Panc1 (cell line): ENCODE results near the gene IFIT5. TPM values are rescaled to one million over a fixed set of nuclear protein-coding genes. Genes with fewer than 3 reads are reported as not detected.

Source experiments
- ATAC-seq: fragments of 200-7000 bp; cut with Tn5 transposase; 2 replicates; pipeline ENCODE4 v1.9.1; 2020; ENCODE audit warnings: mild to moderate bottlenecking, moderate library complexity
- BruUV-seq: library from RNA; stranded (reverse); fragments of 400-500 nt; replicated peaks from 2 replicates; lab custom pipeline; 2021; lab: Mats Ljungman, UMichigan
- CTCF ChIA-PET: fragments of 300-600 bp; sonication (Branson Sonifier 250); formaldehyde crosslinking; loops from one replicate; lab custom pipeline; 2022; ENCODE audit warnings: antibody characterized with exemption; lab: Charles Lee
- POLR2A ChIA-PET: fragments of 300-600 bp; sonication (Branson Sonifier 250); formaldehyde crosslinking; loops from one replicate; lab custom pipeline; 2022; ENCODE audit warnings: antibody characterized with exemption; lab: Charles Lee
- DNase-seq: peaks from one replicate; pipeline ENCODE4 v3.0.0-alpha.2; 2010; ENCODE audit warnings: low read depth, low spot score
- H3K27ac ChIP-seq: 2 replicates; pipeline ENCODE4 v1.5.1; 2011; ENCODE audit warnings: mild to moderate bottlenecking, low read length, inconsistent platforms
- H3K27me3 ChIP-seq: fragments of 200-500 bp; sonication (Bioruptor generic); 2 replicates; pipeline ENCODE4 v1.6.0; 2014; ENCODE audit warnings: low read length, inconsistent platforms; ENCODE audit not compliant: control insufficient read depth, insufficient read depth
- H3K36me3 ChIP-seq: fragments of 200-500 bp; sonication (Bioruptor generic); 2 replicates; pipeline ENCODE4 v1.5.1; 2014; ENCODE audit warnings: inconsistent platforms, mild to moderate bottlenecking, low read length, moderate library complexity; ENCODE audit not compliant: control insufficient read depth, insufficient read depth
- H3K4me1 ChIP-seq: 2 replicates; pipeline ENCODE4 v1.5.1; 2011; ENCODE audit warnings: inconsistent platforms, mild to moderate bottlenecking, low read length, moderate library complexity; ENCODE audit not compliant: control insufficient read depth, insufficient read depth
- H3K4me3 ChIP-seq, 2 experiments: 2 replicates each; pipeline ENCODE4 v1.5.1; 2011 to 2012; ENCODE audit warnings: low read depth in 2 of 2, low read length in 2 of 2, mild to moderate bottlenecking in 2 of 2, inconsistent platforms in 1 of 2, moderate library complexity in 1 of 2
- H3K9me3 ChIP-seq: fragments of 200-500 bp; sonication (Bioruptor generic); 2 replicates; pipeline ENCODE4 v1.5.1; 2014; ENCODE audit warnings: low read depth, mild to moderate bottlenecking, inconsistent platforms, low read length, moderate library complexity; ENCODE audit not compliant: control insufficient read depth, insufficient read depth
- CTCF ChIP-seq: fragments of 450-650 bp; IDR thresholded peaks from 2 replicates; pipeline ENCODE4 v1.5.1; 2017; ENCODE audit warnings: mild to moderate bottlenecking
- POLR2AphosphoS5 ChIP-seq: IDR thresholded peaks from 2 replicates; pipeline ENCODE4 v1.6.1; 2012; ENCODE audit warnings: mild to moderate bottlenecking, low read depth, low read length, moderate library complexity
- REST ChIP-seq, 2 experiments: IDR thresholded peaks; 2 replicates each; pipeline ENCODE4 v1.6.1; 2011 to 2012; ENCODE audit warnings: low read depth in 2 of 2, control low read depth in 1 of 2, low read length in 1 of 2, mild to moderate bottlenecking in 1 of 2, moderate library complexity in 1 of 2; ENCODE audit not compliant: insufficient read depth in 1 of 2
- SIN3A ChIP-seq: IDR thresholded peaks from 2 replicates; pipeline ENCODE4 v1.6.1; 2012; ENCODE audit warnings: low read depth, mild to moderate bottlenecking, low read length, moderate library complexity, borderline replicate concordance; ENCODE audit not compliant: insufficient read depth
- TCF7L2 ChIP-seq: IDR thresholded peaks from 2 replicates; pipeline ENCODE4 v1.6.1; 2011; ENCODE audit warnings: mild to moderate bottlenecking, low read depth, low read length, inconsistent platforms
- in situ Hi-C: cut with HindIII; loops from 2 replicates; pipeline ENCODE4 v1.10.0; 2016; ENCODE audit warnings: low sequenced_read_pairs, low pct_unique_long_range_greater_than_20kb
- intact Hi-C: fragments of 100-400 bp; cut with micrococcal nuclease; formaldehyde crosslinking; loops from one replicate; pipeline ENCODE4 v1.10.0; 2022; ENCODE audit not compliant: unreplicated experiment
- total RNA-seq: library from RNA; stranded (reverse); gene quantifications from one replicate; pipeline ENCODE4 v1.2.1, GENCODE V29; 2021; ENCODE audit not compliant: unreplicated experiment

Gene IFIT5
- total RNA-seq, 1 experiment from 2014 or later: 11.1 TPM

- Histone ChIP-seq H3K4me3 (peak overlapping the region; percentile 49 to 91), H3K4me1 (peaks cover 27% of the 10 kb centered on the region), H3K27me3 (no peaks in the 10 kb centered on the region), H3K9me3 (no peaks in the 10 kb centered on the region), H3K27ac (peak overlapping the region; percentile 82), H3K36me3 (no peaks in the 10 kb centered on the region)
- ATAC-seq (no peak), DNase-seq (no peak)
- in situ Hi-C loops (no loop called here), intact Hi-C loops (no loop called here)
- POLR2A ChIA-PET: no interaction called here
- no peak for TF ChIP-seq REST (IDR thresholded peaks at IDR 0.05; ENCODE audit: insufficient read depth in 1 of 2, low read depth in 2 of 2, low read length in 1 of 2)
- no peak for TF ChIP-seq SIN3A
- no peak for TF ChIP-seq TCF7L2
- no TSS peak for BruUV-seq
- CTCF ChIA-PET: interaction anchor here (0.5 kb wide), 1 partner anchor 19 kb away, joined by 3 read pairs; no protein-coding TSS in a partner anchor
Observed at GRCh38 chr10:89393898-89394297, 20.5 kb upstream of the IFIT5 start.

- Histone ChIP-seq H3K27me3 (no peaks in the 10 kb centered on the region), H3K36me3 (no peaks in the 10 kb centered on the region), H3K4me1 (peaks cover 25% of the 10 kb centered on the region; the same call in 1 of the 2 replicates), H3K9me3 (no peaks in the 10 kb centered on the region), H3K4me3 (no peak overlapping the region), H3K27ac (peak overlapping the region; percentile 52; the same call in 1 of the 2 replicates)
- BruUV-seq: no TSS peak
- TF ChIP-seq TCF7L2 (no peak), SIN3A (no peak), CTCF (no peak), POLR2AphosphoS5 (no peak), REST (IDR thresholded peaks at IDR 0.05; ENCODE audit: insufficient read depth in 1 of 2, low read depth in 2 of 2, low read length in 1 of 2) (no peak)
- intact Hi-C loops: no loop called here
- ATAC-seq (no peak), DNase-seq (no peak)
- POLR2A ChIA-PET: interaction anchor here (0.7 kb wide), 1 partner anchor 68 kb away, joined by 4 read pairs; no protein-coding TSS in a partner anchor
- in situ Hi-C loops: no loop called here
- CTCF ChIA-PET: no interaction called here
Observed at GRCh38 chr10:89395141-89395540, 19.2 kb upstream of the IFIT5 start.
